GM18861 (cell line): ENCODE results near the gene IGFN1.

Experiments
- ATAC-seq: cut with Tn5 transposase; IDR thresholded peaks from one replicate; pipeline ENCODE4 v1.9.1; 2021; ENCODE audit not compliant: unreplicated experiment

IGFN1 gene

GRCh38 chr1:201190624-201191051, at the start of gene IGFN1:
TSS of gene IGFN1 (plus strand) at chr1:201190824. CDS start at chr1:201193294, 2,470 bp downstream.
- no peak for ATAC-seq

- no peak for ATAC-seq
These were observed 49.7 kb upstream of the IGFN1 start for GRCh38 chr1:201140941-201141260.

GRCh38 chr1:201141418-201141817, 49.2 kb upstream of the IGFN1 start:
- no peak for ATAC-seq

- ATAC-seq, result no peak
These were observed 48.4 kb upstream of the IGFN1 start for GRCh38 chr1:201142011-201142848.

- no peak for ATAC-seq
These were observed 47.5 kb upstream of the IGFN1 start for GRCh38 chr1:201142849-201143725.

GRCh38 chr1:201143726-201144635, 46.6 kb upstream of the IGFN1 start:
- ATAC-seq, result no peak

- ATAC-seq, result no peak
These were observed 45.9 kb upstream of the IGFN1 start for GRCh38 chr1:201144701-201145100.

- no peak for ATAC-seq
These were observed 45.5 kb upstream of the IGFN1 start for GRCh38 chr1:201145132-201145531.

- ATAC-seq, result no peak
These were observed 44.8 kb upstream of the IGFN1 start for GRCh38 chr1:201145816-201146215.

GRCh38 chr1:201146626-201147390, 43.8 kb upstream of the IGFN1 start:
- no peak for ATAC-seq

GRCh38 chr1:201147396-201148015, 43.1 kb upstream of the IGFN1 start:
- ATAC-seq, result no peak

- no peak for ATAC-seq
These were observed 41.2 kb upstream of the IGFN1 start for GRCh38 chr1:201149400-201149799.

GRCh38 chr1:201153474-201154388, 36.9 kb upstream of the IGFN1 start:
- ATAC-seq, result peak; percentile 14

- ATAC-seq, result peak; percentile 93
These were observed 36.0 kb upstream of the IGFN1 start, which contains the start of gene TMEM9 for GRCh38 chr1:201154389-201155165. TSS of gene TMEM9 (minus strand) at chr1:201154474. CDS start at chr1:201153923, 551 bp downstream.

- ATAC-seq, result no peak
These were observed 35.3 kb upstream of the IGFN1 start for GRCh38 chr1:201155354-201155753.

- no peak for ATAC-seq
These were observed 34.3 kb upstream of the IGFN1 start for GRCh38 chr1:201156346-201156745.

- no peak for ATAC-seq
These were observed 33.8 kb upstream of the IGFN1 start for GRCh38 chr1:201156819-201157218.

GRCh38 chr1:201157949-201158348, 32.7 kb upstream of the IGFN1 start:
- ATAC-seq, result no peak
